DMS153 treated with DMSO at 0.1 percent for 48 hours (cell line): ENCODE measurements around the gene CBX7.

Experiments
- DNase-seq: peaks from one replicate; lab custom pipeline; 2025; ENCODE audit not compliant: unreplicated experiment; lab: John Stamatoyannopoulos, UW

The CBX7 gene

DNA sequence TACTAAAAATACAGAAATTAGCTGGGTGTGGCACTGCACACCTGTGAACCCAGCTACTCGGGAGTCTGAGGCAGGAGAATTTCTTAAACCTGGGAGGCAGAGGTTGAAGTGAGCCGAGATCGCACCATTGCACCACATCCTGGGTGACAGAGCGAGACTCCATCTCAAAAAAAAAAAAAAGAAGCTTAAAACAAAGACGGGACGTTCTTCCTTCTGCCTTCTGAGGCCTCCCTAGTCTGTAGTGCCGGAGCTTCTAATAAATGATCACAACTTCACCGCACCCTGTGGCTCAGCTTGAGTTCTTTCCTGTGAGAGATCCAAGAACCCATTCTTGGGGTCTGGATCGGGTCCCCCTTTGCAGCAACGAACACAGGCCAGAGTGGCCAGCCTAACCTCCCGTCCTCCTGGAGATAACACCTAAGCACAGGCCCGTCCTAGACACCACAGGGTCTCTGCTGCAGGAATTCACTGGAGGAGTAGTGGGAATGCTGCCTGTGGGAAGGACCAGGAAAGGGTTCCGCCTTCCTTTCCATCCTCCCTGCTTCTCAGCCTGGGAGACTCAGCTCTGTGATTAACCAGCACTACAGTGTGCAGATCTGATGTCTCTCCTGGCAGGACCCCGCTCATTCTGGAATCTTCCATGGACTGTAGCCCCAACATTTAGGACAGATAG, 57.6 kb downstream of the CBX7 start:
- no peak for DNase-seq

DNA sequence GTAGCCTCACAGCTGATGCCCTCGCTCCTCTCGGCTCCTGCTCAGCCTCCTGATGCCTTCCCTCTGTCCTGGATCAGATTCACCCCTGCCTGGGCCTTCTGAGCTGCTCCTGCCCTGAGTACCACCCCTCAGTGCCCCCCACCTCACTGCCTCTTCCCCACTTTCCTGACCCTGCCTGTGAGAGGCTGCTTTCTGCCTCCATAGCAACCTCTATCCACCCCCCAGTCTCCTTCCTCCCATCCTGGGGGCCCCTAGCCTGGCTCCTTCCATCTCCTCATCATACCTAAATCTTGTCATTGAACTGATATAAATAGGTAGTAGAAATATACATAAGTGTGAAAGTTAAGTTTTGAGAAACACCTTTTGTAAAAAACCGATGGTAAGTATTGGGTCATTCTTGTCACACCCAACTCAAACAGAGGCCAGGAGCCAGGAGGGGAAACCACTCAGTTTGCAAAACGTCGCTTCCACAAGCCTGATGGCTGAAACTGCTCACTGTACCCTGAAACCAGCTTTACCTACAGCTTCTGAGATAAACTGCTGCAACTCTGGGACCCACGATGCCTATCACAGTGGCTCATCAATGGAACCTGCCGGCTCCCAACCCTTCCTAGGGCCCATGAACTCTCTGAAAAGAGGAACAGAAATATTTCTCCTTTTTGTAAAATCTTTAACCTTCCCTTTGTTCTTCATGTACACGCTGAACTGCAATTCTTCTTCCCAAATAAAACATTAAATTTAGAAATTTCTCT, 60.2 kb downstream of the CBX7 start:
- DNase-seq: no peak

DNA sequence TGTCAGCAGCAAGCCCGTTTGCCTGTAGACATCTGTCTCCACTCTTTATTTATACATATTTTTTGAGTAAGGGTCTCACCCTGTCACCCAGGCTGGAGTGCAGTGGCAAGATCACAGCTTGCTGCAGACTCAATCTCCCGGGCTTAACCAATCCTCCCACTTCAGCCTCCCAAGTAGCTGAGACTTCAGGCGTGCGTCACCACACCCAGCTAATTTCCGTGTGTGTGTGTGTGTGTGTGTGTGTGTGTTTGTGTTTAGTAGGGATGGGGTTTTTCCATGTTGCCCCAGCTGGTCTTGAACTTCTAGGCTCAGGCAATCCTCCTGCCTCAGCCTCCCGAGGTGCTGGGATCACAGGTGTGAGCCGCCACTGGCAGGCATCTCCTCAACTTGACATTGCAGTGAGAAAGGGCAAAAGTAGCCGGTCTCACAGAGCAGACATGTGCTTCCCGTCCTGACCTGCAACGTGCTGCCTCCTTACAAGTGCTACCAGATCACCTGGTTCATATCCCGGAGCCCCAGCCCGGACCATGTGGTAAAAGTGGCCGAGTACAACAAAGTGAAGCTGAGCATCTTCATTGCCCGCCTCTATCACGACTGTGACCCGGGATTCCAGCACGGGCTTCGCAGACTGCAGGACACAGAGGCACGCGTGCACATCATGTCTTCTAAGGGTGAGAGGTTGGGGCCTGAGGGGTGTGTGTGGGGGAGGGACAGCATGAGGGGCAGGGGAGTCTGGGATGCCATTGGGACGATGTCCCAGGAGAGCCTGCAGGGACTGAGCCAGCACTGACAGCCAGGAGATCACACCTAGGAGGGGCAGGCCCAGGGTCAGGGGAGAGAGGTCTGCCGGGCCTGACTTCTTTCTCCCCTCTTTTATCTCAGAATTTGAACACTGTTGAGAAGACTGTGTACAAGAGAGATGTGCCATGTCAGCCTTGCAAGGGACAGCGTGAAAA, 61.1 kb downstream of the CBX7 start:
- no peak for DNase-seq

DNA sequence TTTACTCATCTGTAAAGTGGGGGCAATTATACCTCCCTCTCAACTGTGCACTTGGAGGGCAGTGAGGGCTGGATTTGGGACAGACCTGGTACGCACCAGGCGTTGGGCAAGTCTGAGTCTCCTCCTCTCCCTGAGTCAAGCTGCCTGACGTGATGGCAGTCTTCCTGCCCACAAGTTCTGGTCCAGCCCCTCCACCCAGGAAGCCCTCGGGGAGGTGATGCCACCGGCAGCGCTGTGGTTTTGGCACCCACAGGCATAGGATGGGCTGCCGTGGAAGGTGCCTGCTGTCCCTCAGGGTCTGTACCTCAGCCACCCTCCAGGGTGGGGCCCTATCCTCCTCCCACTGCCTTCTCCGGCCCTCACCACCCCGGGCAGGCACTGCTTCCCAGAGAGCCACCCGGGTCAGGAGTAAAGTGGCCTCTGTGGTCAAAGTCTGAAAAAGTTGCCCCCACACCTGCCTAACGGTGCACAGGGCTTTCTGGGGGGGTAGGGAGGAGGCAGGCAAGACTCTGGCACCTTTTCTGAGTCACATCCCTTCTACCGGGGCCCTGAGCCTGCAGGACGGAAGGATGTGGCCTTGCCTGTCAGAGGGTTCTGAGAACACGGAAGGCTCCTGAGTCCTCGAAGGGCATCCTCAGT, 61.9 kb downstream of the CBX7 start:
- no peak for DNase-seq

DNA sequence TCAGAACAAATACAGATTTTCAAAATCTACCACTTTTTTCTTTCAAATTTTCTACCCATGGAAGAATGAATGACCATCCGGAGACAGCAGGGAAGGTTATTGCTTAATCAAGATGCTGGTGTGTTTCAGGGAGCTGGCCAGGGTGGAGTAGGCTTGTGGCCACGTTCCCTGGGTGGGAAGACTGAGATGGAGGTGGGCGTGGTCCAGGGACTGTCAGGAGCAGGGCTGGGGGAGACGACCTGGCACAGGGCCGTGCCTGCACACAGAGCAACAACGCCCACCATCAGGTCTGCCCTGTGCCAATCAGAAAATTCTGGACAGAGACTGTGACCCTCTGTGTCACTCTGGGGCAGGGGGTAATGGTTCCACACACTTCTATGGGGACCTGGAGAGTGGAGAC, 62.6 kb downstream of the CBX7 start:
- DNase-seq: no peak

DNA sequence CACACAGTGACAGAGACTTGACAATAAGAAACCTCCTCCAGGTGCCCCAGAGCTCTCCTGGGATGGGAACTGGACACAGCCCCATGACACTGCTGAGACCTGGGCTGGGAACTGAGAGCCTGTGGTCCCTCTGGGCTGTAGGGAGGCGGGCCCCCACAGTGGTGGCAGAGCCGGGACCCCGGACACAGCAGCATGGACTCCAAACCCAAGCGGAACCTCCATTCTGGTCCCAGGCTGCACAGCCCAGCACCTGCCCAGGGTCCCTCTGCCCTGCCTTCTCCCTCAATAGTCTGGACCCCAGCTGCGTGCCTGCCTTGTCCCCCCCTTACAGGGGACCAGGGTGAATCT, 63.8 kb downstream of the CBX7 start:
- DNase-seq: no peak

DNA sequence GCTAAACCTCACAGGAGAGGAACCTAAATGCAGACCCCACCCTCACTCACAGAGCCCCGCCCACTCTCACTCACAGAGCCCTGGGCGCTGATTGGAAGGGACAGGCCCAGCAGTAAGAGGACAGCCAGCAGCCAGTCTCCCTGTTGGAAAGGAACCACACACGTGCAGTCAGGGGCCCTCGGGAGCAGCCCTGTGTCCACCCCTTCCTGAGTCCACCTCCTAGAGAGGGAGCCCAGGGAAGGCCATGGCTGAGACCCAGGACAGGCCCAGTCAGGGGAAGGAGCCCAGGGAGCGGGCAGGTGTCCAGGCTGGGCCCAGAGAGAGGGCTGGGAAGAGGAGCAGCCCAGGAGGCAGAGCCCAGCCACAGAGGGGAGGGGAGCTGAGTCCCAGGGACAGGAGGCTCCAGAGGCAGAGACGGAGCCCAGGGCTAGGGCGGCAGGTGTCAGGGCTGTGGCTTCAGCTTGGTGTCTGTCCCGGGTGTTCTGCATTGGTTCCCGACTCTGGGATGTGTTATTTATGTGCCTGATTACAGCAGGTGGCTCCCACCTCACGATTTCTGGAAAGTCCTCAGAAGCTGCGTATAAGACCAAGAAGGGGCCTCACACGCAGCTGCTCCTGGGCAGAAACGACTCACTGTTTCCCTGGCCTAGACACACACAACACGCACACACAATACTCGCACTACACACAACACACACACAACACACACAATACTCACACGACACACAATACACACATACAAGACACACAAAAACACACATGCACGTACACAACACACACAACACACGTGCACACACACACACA, 64.4 kb downstream of the CBX7 start:
- no peak for DNase-seq

DNA sequence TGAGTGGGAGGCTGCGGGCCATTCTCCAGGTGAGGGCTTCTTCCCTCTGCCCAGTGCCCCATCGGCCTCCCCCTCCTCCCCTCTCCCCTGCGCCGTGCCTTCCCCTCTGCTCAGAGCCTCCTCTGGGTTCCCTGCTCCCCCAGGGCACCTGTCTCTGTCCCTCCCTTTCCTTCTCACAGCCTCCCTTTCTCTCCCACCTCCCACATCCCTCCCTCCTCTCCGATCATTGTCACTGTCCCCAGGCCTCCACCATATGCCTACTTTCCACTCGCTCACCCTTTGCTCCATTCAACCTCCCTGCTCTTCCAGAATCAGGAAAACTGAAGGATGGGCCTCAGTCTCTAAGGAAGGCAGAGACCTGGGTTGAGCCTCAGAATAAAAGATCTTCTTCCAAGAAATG, 65.4 kb downstream of the CBX7 start:
- no peak for DNase-seq

DNA sequence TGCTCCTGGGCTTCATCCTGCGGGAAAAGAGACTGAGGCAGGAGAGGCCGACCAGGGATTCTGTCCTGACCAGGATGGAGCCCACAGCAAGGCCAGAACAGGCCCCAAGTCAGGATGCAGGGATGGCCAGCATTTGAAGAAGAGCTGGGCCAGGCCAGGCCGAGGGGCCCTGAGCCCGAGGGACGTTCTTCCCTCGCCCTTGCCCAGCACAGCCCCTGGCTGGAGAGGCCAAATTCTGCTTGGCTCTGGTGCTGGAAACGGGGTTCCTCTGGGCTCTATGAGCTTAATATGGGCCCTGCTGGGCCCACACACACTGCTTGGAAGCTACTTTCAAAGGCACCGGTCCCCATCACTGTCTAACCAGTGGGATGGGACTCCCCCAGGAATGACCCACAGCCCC, 67.8 kb downstream of the CBX7 start:
- DNase-seq: no peak

DNA sequence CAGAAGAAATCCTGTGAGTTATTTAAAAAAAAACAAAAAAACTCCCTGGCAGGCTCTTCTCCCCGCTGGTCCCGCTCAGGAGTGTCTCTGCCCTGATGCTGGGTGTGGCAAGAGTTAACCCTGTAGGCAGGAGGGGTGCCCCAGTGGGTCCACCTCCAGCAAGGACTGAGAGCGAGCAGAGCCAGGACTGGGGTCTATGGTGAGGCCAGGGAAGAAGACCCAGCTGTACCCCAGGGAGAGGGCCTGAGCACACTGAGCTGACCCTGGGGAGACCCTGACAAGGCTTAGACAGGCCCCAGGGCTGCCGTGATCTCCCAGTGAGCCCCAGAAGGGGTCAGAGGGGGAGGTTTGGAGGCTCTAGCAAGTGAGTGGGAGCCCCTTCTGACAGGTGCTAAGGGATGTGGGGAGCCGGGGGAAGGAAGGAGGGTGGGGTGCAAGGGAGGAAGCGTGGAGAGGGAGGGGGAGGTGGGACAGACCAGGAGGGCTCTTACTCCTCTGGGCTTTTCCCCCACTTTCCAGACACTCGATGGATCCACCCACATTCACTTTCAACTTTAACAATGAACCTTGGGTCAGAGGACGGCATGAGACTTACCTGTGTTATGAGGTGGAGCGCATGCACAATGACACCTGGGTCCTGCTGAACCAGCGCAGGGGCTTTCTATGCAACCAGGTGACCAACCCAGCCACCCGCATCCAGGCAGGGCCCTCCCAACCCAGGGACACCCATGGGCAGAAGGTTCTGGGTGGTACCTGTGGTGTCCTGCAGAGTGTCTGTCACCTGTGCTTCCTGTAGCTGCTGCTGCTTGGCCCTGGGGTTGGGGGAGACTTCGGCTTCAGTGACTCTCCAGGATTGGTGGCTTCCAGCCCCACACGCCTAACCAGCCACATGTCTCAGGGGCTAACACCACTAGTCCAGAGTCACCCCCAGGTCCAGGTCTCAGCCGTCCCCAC, 69.0 kb downstream of the CBX7 start:
- DNase-seq: no peak

DNA sequence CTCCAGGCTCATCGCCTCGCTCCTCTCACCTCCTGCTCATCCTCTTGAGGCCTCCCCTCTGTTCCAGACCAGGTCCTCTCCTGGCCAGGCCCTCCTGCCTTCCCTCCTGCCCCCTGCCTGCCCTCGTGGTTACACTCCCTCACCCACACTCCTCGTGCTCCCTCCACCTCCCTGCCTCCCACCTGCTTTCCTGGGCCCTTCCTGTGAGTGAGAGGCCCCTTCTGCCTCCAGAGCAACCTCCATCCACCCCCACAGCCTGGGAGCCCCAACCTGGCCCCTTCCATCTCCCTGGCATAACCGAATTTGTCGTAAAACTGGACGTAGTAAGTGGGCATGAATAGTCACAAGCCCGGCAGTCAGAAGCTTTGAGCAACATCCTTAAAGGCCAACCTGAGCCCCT, 70.9 kb downstream of the CBX7 start:
- no peak for DNase-seq

DNA sequence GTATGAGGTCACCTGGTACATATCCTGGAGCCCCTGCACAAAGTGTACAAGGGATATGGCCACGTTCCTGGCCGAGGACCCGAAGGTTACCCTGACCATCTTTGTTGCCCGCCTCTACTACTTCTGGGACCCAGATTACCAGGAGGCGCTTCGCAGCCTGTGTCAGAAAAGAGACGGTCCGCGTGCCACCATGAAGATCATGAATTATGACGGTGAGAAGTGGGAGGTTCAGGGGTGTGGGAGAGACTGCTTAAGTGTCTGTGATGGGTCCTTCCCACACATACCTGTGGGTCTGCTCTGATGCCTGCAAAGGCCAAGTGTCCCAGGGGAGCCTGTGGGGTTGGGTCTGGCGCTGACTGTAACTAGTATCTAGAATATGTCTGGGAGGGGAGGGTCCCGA, 71.5 kb downstream of the CBX7 start:
- DNase-seq: no peak
